Measurements from ENCODE around the gene KPNB1. TPM values are rescaled to one million over a fixed set of nuclear protein-coding genes. Genes with fewer than 3 reads are reported as not detected.

KPNB1 gene
- total RNA-seq, 1 donor from 2014 or later = 166 TPM

GRCh38 chr17:47633996-47634395, 15.7 kb upstream of the KPNB1 start:
- ATAC-seq (no peak), DNase-seq (ENCODE audit: missing footprints) (no peak)
- intact Hi-C loops (cut with DNase I) = no loop called here

GRCh38 chr17:47634870-47635269, 14.8 kb upstream of the KPNB1 start:
- intact Hi-C loops (cut with DNase I) = no loop called here
- ATAC-seq (no peak), DNase-seq (ENCODE audit: missing footprints) (no peak)

GRCh38 chr17:47635734-47636133, 14.0 kb upstream of the KPNB1 start:
- intact Hi-C loops (cut with DNase I) = no loop called here
- no peak for DNase-seq (ENCODE audit: missing footprints)
- ATAC-seq = no peak

DNA sequence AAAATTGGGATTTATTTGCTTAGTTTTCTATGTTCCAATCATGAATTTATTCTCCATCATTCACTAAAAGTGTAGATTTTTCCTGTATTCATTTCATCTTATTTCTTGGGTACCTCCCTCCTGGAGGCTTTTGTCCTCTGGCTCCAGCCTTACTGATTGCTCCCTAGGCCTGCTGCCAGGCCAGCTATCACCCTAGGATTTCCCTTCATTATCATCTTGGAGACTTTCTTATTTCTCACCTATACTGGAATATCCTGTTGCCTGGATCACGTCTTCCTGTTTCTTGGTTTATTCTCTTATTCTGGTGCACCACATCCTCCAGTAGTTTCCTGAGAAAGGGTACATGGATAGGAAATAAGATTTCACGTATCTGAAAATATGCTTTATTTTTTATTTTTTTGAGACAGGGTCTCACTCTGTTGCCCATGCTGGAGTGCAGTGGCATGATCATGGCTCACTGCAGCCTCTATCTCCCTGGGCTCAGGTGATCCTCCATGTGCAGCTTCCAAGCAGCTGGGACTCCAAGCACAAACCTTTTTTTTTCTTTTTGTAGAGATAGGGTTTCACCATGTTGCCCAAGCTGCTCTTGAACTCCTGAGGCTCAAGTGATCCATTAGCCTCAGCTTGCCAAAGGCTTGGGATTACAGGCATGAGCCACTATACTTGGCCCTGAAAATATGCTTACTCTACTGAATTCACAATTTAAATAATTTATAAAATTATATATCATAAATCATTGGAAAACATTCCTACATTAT, 13.3 kb upstream of the KPNB1 start:
- DNase-seq (ENCODE audit: missing footprints) = no peak
- no peak for ATAC-seq
- intact Hi-C loops (cut with DNase I) = no loop called here

GRCh38 chr17:47638903-47639302, 10.8 kb upstream of the KPNB1 start:
- no peak for DNase-seq (ENCODE audit: missing footprints)
- intact Hi-C loops (cut with DNase I) = no loop called here
- no peak for ATAC-seq

DNA sequence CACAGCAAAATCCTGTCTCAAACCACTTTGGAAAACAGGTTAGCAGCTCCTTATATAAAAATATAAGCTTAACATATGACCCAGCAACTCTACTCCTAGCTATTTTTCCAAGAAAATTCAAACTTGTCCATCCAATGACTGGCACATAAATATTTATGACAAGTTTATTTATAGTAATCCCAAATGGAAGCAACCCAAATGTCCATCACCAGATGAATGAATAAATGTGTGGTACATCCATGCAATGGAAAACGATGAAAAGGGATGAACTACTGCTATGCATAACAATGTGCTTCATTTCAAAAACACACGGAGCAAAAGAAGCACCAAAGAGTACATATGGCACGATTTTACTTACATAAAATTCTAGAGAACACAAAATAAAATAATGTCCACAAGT, 9.6 kb upstream of the KPNB1 start:
- intact Hi-C loops (cut with DNase I) = no loop called here
- ATAC-seq (no peak), DNase-seq (ENCODE audit: missing footprints) (no peak)

GRCh38 chr17:47641202-47641601, 8.5 kb upstream of the KPNB1 start:
- DNase-seq (ENCODE audit: missing footprints) (no peak), ATAC-seq (no peak)
- intact Hi-C loops (cut with DNase I) = no loop called here

GRCh38 chr17:47643116-47643515, 6.6 kb upstream of the KPNB1 start:
- ATAC-seq (no peak), DNase-seq (ENCODE audit: missing footprints) (no peak)
- intact Hi-C loops (cut with DNase I) = no loop called here

GRCh38 chr17:47644324-47644723, 5.4 kb upstream of the KPNB1 start:
- no peak for ATAC-seq
- intact Hi-C loops (cut with DNase I) = no loop called here

GRCh38 chr17:47649972-47650524, 329 bp downstream of the KPNB1 start:
- DNase-seq (ENCODE audit: missing footprints) = no peak
- ATAC-seq = peak; percentile 11
- intact Hi-C loops (cut with DNase I) = no loop called here

More at GRCh38 chr17:47644324-47644723, 5.4 kb upstream of the KPNB1 start:
- no peak for DNase-seq (ENCODE audit: missing footprints)

- ATAC-seq (peak; percentile 81), DNase-seq (ENCODE audit: missing footprints) (peak; percentile 98)
- intact Hi-C loops (cut with DNase I) = no loop called here
These were observed 1.1 kb downstream of the KPNB1 start for GRCh38 chr17:47650525-47651522.

DNA sequence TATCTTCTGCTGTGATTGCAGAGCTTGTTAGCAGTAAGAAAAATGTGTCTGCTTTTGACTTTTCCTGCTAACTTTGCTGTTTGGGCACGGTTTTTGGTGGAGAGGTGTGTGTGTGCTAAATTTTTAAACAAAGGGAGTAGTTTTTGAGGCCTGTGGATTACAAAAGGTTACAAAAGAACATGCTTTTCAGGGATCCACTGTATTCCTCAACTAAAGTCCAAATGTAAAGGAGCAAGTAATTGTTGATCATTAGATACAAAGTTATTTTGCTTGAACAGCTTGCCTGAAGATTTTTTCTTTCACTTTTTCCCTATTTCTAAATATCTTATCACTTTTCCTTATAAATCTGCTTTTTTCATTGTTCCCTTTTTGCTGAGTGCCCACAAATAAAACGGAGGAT, 2.0 kb downstream of the KPNB1 start:
- DNase-seq (ENCODE audit: missing footprints) (no peak), ATAC-seq (no peak)
- intact Hi-C loops (cut with DNase I) = no loop called here

- no peak for DNase-seq (ENCODE audit: missing footprints)
- intact Hi-C loops (cut with DNase I) = no loop called here
These were observed 2.9 kb downstream of the KPNB1 start for GRCh38 chr17:47652570-47652969.

GRCh38 chr17:47653442-47653841, 3.7 kb downstream of the KPNB1 start:
- no peak for DNase-seq (ENCODE audit: missing footprints)
- intact Hi-C loops (cut with DNase I) = no loop called here
- ATAC-seq = no peak

More at GRCh38 chr17:47652570-47652969, 2.9 kb downstream of the KPNB1 start:
- no peak for ATAC-seq

DNA sequence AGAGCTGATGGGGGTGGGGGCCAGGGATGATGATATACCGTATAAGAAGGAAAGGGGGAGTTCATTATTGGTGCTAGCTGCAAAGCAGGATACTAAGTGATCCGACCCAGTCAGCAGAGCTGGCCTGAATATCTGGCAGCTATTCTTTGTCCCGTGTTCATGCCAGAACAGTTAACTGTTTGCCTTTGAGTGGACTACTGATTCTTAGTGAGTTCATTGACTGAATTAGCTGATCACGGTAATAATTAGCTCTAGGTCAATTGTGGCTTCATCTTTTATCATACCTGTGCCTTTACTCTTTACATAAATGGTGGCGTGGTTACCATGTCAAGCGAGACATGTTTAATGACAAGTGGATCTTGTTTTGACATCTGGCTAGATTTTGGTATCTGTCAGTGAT, 5.3 kb downstream of the KPNB1 start:
- intact Hi-C loops (cut with DNase I) = no loop called here
- DNase-seq (ENCODE audit: missing footprints) = no peak
- no peak for ATAC-seq

DNA sequence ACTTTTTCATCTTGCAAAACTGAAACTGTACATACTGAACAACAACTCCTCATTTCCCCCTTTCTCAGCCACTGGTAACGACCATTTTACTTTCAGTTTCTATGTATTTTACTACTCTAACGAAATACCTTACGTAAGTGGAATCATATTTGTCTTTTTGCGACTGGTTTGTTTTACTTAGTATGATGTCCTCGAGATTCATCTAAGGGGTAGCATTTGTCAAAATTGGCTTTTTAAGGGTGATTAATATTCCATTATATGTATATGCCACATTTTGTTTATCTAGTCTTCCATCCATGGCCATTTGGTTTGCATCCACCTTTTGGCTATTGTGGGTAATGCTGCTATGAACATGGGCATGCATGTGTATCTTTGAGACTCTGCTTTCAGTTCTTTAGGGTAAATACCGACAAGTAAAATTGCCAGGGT, 10.4 kb downstream of the KPNB1 start:
- ATAC-seq (no peak), DNase-seq (ENCODE audit: missing footprints) (no peak)
- intact Hi-C loops (cut with DNase I) = loop anchor here (10.0 kb wide), 1 partner anchor 85 kb away; no protein-coding TSS in a partner anchor

DNA sequence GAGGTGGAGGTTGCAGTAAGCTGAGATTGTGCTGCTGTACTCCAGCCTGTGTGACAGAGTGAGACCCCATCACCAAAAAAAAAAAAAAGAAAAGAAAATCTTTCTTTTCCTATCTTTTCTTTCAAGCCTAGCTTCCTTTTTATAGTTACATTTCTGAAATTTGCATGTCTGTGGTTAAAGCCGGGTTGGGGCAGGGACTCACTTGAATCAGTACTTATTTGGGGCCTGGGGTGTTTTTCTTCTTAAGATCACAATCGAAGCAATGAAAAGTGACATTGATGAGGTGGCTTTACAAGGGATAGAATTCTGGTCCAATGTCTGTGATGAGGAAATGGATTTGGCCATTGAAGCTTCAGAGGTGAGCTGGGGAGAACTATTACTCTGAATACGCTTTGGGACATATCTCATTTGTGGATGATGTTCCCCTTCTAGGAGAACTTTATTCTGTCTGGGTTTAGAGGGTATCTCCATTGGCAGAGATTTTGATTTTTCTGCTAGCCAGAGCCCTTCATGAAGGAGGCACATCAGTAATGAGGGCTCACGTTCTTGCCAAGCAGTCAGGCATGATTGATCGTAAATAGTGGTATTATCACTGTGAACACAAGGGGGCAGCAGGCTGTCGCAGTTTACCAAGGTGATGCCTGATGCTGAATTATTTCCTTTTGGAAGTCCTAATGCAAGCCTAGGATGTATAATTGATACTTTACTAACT, 14.3 kb downstream of the KPNB1 start:
- ATAC-seq (peak; percentile 50), DNase-seq (ENCODE audit: missing footprints) (no peak)
- intact Hi-C loops (cut with DNase I) = loop anchor here (10.0 kb wide), 1 partner anchor 81 kb away; no protein-coding TSS in a partner anchor

- ATAC-seq (no peak), DNase-seq (ENCODE audit: missing footprints) (no peak)
- intact Hi-C loops (cut with DNase I) = loop anchor here (10.0 kb wide), 1 partner anchor 80 kb away; no protein-coding TSS in a partner anchor
These were observed 14.9 kb downstream of the KPNB1 start for GRCh38 chr17:47664624-47664941.

DNA sequence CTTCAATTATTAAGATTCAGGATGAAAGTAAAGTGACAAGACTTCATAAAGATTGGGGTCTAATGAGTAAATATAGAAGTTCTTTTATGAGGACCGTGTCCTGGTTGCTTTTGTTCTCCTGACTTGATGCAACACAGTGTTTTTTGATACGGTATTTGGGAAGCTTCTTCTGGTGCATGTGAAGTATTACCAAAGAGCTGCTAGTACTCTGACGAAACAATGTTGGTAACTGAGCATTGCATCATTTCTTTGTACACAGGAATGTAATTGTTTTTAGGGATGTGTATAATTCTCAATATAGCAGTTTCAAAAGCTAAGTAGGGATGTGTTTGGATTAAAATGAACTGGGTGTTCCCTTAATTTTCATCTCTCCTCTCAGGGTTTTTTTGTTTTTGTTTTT, 15.9 kb downstream of the KPNB1 start:
- intact Hi-C loops (cut with DNase I) = loop anchor here (5.0 to 10.0 kb wide), 2 partner anchors 79 to 122 kb away; no protein-coding TSS in a partner anchor
- DNase-seq (ENCODE audit: missing footprints) = no peak
- no peak for ATAC-seq
